GM21737 (cell line): ENCODE data around the gene PLXNB3.

Experiments
- ATAC-seq: cut with Tn5 transposase; IDR thresholded peaks from one replicate; pipeline ENCODE4 v1.9.1; 2021; ENCODE audit warnings: mild to moderate bottlenecking, moderate library complexity; ENCODE audit not compliant: unreplicated experiment

PLXNB3 gene

GRCh38 chrX:153772316-153773217 lies 8.5 kb downstream of the PLXNB3 start:
- no peak for ATAC-seq

- no peak for ATAC-seq
These were observed 9.2 kb downstream of the PLXNB3 start for GRCh38 chrX:153773218-153773611.

GRCh38 chrX:153773741-153774575 lies 9.9 kb downstream of the PLXNB3 start:
- ATAC-seq, result no peak

GRCh38 chrX:153774576-153775292 lies 10.7 kb downstream of the PLXNB3 start:
- no peak for ATAC-seq

GRCh38 chrX:153775293-153776119 lies 11.5 kb downstream of the PLXNB3 start:
- ATAC-seq, result no peak

- no peak for ATAC-seq
These were observed 12.1 kb downstream of the PLXNB3 start for GRCh38 chrX:153776120-153776599.

GRCh38 chrX:153776611-153777045 lies 12.6 kb downstream of the PLXNB3 start:
- ATAC-seq, result no peak

GRCh38 chrX:153777261-153778090 lies 13.4 kb downstream of the PLXNB3 start:
- ATAC-seq, result no peak

- no peak for ATAC-seq
These were observed 14.1 kb downstream of the PLXNB3 start for GRCh38 chrX:153778181-153778580.

GRCh38 chrX:153778684-153779101 lies 14.6 kb downstream of the PLXNB3 start:
- ATAC-seq, result no peak

GRCh38 chrX:153779891-153780677 lies 16.0 kb downstream of the PLXNB3 start:
- ATAC-seq, result no peak

- ATAC-seq, result no peak
These were observed 16.8 kb downstream of the PLXNB3 start, which contains the start of gene SRPK3 for GRCh38 chrX:153780678-153781427. SRPK3 (plus strand) TSS chrX:153781041; CDS start chrX:153781087, 46 bp downstream.

GRCh38 chrX:153781428-153782047 lies 17.5 kb downstream of the PLXNB3 start:
- ATAC-seq, result no peak

GRCh38 chrX:153782313-153782712 lies 18.3 kb downstream of the PLXNB3 start:
- ATAC-seq, result no peak

- ATAC-seq, result no peak
These were observed 18.8 kb downstream of the PLXNB3 start for GRCh38 chrX:153782871-153783270.

GRCh38 chrX:153783378-153784013 lies 19.4 kb downstream of the PLXNB3 start:
- no peak for ATAC-seq
